GM12878 (cell line): ENCODE data around the gene EXOC4. TPM values are rescaled to one million over a fixed set of nuclear protein-coding genes. Genes with fewer than 3 reads are reported as not detected.

Experiments
- ATAC-seq: fragments of 200-7000 bp; cut with Tn5 transposase; 3 replicates; pipeline ENCODE4 v1.9.1; 2020; ENCODE audit warnings: mild to moderate bottlenecking, moderate library complexity
- BruUV-seq: library from RNA; stranded (reverse); fragments of 400-500 nt; replicated peaks from 2 replicates; lab custom pipeline; 2021; lab: Mats Ljungman, UMichigan
- CTCF ChIA-PET: fragments of 300-600 bp; sonication (Branson Sonifier 250); formaldehyde crosslinking; extraction: SDS; loops from one replicate; lab custom pipeline; 2021; ENCODE audit warnings: inconsistent platforms; lab: Yijun Ruan, JAX
- POLR2A ChIA-PET: fragments of 350-600 bp; formaldehyde crosslinking; extraction: SDS; loops from one replicate; lab custom pipeline; 2021; ENCODE audit warnings: inconsistent platforms; lab: Charles Lee
- RAD21 ChIA-PET: fragments of 300-600 bp; sonication (Branson Sonifier 250); formaldehyde crosslinking; loops from one replicate; lab custom pipeline; 2023; ENCODE audit warnings: antibody characterized with exemption; ENCODE audit not compliant: unreplicated experiment; lab: Charles Lee
- SMC1A ChIA-PET: fragments of 300-600 bp; sonication (Branson Sonifier 250); formaldehyde crosslinking; loops from one replicate; lab custom pipeline; 2023; ENCODE audit not compliant: unreplicated experiment, uncharacterized antibody; lab: Charles Lee
- DNase-seq: peaks from one replicate; pipeline ENCODE4 v3.0.0-alpha.2; 2011; ENCODE audit warnings: low read depth, low spot score
- FAIRE-seq: peaks from 3 replicates; lab custom pipeline; 2011; peaks lifted over from hg19 to GRCh38; lab: Jason Lieb, UNC
- H2AFZ ChIP-seq: 2 replicates; pipeline ENCODE4 v1.6.0; 2011; ENCODE audit warnings: low read depth, low read length, control low read depth; ENCODE audit not compliant: control insufficient read depth
- H3K27ac ChIP-seq: 2 replicates; pipeline ENCODE4 v1.5.1; 2011; ENCODE audit warnings: control low read depth; ENCODE audit not compliant: control insufficient read depth, insufficient read depth
- H3K27me3 ChIP-seq, 2 experiments: replicated peaks in 1 of 2; 2 replicates each; pipeline versions ENCODE4 v1.6.0 to v1.6.1; 2011; ENCODE audit warnings: low read length in 1 of 2; ENCODE audit not compliant: control insufficient read depth in 2 of 2, insufficient read depth in 2 of 2
- H3K36me3 ChIP-seq, 2 experiments: 2 replicates each; pipeline ENCODE4 v1.5.1; 2011; ENCODE audit warnings: low read length in 1 of 2; ENCODE audit not compliant: control insufficient read depth in 2 of 2, insufficient read depth in 2 of 2
- H3K4me1 ChIP-seq: 2 replicates; pipeline ENCODE4 v1.6.1; 2011; ENCODE audit warnings: mild to moderate bottlenecking, low read length, moderate library complexity, mixed read lengths; ENCODE audit not compliant: control insufficient read depth, insufficient read depth
- H3K4me2 ChIP-seq: 2 replicates; pipeline ENCODE4 v1.6.0; 2011; ENCODE audit warnings: control low read depth; ENCODE audit not compliant: control insufficient read depth, insufficient read depth
- H3K4me3 ChIP-seq: fragments of 200-600 bp; sonication (generic); 2 replicates; pipeline ENCODE4 v1.5.1; 2016
- H3K79me2 ChIP-seq: 2 replicates; pipeline ENCODE4 v1.6.0; 2011; ENCODE audit warnings: low read length; ENCODE audit not compliant: control insufficient read depth, insufficient read depth
- H3K9ac ChIP-seq: 2 replicates; pipeline ENCODE4 v1.8.0; 2011; ENCODE audit warnings: low read length, control low read depth, mixed read lengths; ENCODE audit not compliant: control insufficient read depth, insufficient read depth
- H3K9me3 ChIP-seq: replicated peaks from 3 replicates; pipeline ENCODE4 v1.5.1; 2011; ENCODE audit warnings: mild to moderate bottlenecking, low read length; ENCODE audit not compliant: control insufficient read depth, insufficient read depth
- H4K20me1 ChIP-seq: 2 replicates; pipeline ENCODE4 v1.6.0; 2011; ENCODE audit not compliant: control insufficient read depth, insufficient read depth
- MYC ChIP-seq: IDR thresholded peaks from 2 replicates; pipeline ENCODE4 v1.6.1; 2011; ENCODE audit warnings: mild to moderate bottlenecking, low read length, moderate library complexity, inconsistent platforms; ENCODE audit not compliant: insufficient read depth, insufficient replicate concordance, insufficient read length, severe bottlenecking
- WGBS: methylation state at CpG from one replicate; pipeline ENCODE4 v1.1.6; 2016; ENCODE audit warnings: low lambda C conversion rate; ENCODE audit not compliant: insufficient replicate concordance, insufficient coverage; ENCODE audit errors: missing lambda C conversion rate; 5-methylcytosine and 5-hydroxymethylcytosine counted together
- in situ Hi-C: fragments of 300-500 bp; cut with MboI; formaldehyde crosslinking; loops from 9 replicates; pipeline ENCODE4 v1.14.3; 2018; ENCODE audit warnings: mixed read lengths
- intact Hi-C: fragments of 100-400 bp; cut with micrococcal nuclease; formaldehyde crosslinking; loops from one replicate; pipeline ENCODE4 v1.14.2; 2022; ENCODE audit not compliant: unreplicated experiment
- polyA plus RNA-seq, 11 experiments: library from polyadenylated mRNA; depleted of rRNA in 4 of 11; unstranded in 6 of 11; stranded (reverse) in 5 of 11; fragments of >200 nt; fragmentation: Nextera tagmentation in 4 of 11; fragmentation: Illumina TruSeq in 1 of 11; extraction: Ambion mirVana in 4 of 11; extraction: Trizol in 1 of 11; gene quantifications; 1 replicate in 1 of 11; 2 replicates in 10 of 11; pipeline versions ENCODE4 v1.2.1 to v1.2.3, GENCODE V29; 2011 to 2016; ENCODE audit warnings: inconsistent platforms in 2 of 11, missing spikeins in 2 of 11, low read depth in 1 of 11
- total RNA-seq, 4 experiments: library from RNA; depleted of rRNA in 3 of 4; stranded (reverse); fragments of >200 nt in 3 of 4; fragmentation: Illumina TruSeq in 1 of 4; extraction: Trizol in 1 of 4; gene quantifications; 2 replicates each; pipeline versions ENCODE4 v1.2.1 to v1.2.3, GENCODE V29; 2013 to 2021
- TF ChIP-seq, protein P1 (sequence below): fragments of 450-650 bp; formaldehyde crosslinking; IDR thresholded peaks from 2 replicates; pipeline ENCODE4 v1.4.0; 2020; ENCODE audit warnings: mild to moderate bottlenecking, moderate library complexity

Gene EXOC4
- total and polyA plus RNA-seq, 10 of the 15 experiments (the other 5 are each of a cell fraction or from before 2014, with no cell fraction given): 13.2 to 44.5 (median 29.6) TPM

- TF ChIP-seq, protein P1, sequence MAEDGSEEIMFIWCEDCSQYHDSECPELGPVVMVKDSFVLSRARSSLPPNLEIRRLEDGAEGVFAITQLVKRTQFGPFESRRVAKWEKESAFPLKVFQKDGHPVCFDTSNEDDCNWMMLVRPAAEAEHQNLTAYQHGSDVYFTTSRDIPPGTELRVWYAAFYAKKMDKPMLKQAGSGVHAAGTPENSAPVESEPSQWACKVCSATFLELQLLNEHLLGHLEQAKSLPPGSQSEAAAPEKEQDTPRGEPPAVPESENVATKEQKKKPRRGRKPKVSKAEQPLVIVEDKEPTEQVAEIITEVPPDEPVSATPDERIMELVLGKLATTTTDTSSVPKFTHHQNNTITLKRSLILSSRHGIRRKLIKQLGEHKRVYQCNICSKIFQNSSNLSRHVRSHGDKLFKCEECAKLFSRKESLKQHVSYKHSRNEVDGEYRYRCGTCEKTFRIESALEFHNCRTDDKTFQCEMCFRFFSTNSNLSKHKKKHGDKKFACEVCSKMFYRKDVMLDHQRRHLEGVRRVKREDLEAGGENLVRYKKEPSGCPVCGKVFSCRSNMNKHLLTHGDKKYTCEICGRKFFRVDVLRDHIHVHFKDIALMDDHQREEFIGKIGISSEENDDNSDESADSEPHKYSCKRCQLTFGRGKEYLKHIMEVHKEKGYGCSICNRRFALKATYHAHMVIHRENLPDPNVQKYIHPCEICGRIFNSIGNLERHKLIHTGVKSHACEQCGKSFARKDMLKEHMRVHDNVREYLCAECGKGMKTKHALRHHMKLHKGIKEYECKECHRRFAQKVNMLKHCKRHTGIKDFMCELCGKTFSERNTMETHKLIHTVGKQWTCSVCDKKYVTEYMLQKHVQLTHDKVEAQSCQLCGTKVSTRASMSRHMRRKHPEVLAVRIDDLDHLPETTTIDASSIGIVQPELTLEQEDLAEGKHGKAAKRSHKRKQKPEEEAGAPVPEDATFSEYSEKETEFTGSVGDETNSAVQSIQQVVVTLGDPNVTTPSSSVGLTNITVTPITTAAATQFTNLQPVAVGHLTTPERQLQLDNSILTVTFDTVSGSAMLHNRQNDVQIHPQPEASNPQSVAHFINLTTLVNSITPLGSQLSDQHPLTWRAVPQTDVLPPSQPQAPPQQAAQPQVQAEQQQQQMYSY (CRISPR knock-in tag): no peak
Observed at GRCh38 chr7:133593561-133593960, 340.7 kb downstream of the EXOC4 start (continued).

DNA sequence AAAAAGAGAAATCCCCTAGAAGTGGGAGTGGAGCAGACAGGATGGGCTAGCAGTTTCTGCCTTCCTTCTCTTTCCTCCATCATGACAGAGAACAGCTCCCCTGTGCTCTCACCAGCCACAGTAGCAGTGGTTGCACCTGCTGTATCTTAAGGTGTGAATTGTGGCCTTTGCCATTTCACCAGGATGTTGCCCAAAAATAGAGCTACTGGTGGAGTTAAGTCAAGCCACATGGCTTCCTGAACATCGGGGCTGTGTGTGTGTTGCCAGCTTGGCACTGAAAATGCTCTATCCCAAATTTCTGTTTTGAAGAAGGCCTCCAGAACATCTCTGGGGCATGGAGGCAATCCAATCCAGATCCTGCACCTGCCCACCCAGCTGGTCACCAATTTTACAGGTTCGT is 348.7 kb downstream of the EXOC4 start:
- H3K4me3 ChIP-seq: no peak overlapping the region
- CTCF ChIA-PET: no interaction called here
- intact Hi-C loops: no loop called here

More for the DNA sequence above, 348.7 kb downstream of the EXOC4 start:
- Histone ChIP-seq H3K4me2 (no peak overlapping the region), H4K20me1 (no peaks in the 10 kb centered on the region)
- POLR2A ChIA-PET: no interaction called here
- in situ Hi-C loops: no loop called here
- TF ChIP-seq MYC: no peak
- TF ChIP-seq, all 136 proteins: peak for 0
- FAIRE-seq (no peak), DNase-seq (no peak), ATAC-seq (no peak)
- no peak overlapping the region for H2AFZ ChIP-seq
- no peak overlapping the region for H3K27ac ChIP-seq
- RAD21 ChIA-PET: no interaction called here
- BruUV-seq: no TSS peak
- no peaks in the 10 kb centered on the region for H3K79me2 ChIP-seq
- WGBS: 50% methylated on average over 2 of the region's 2 CpGs
- no peaks in the 10 kb centered on the region for H3K27me3 ChIP-seq
- SMC1A ChIA-PET: no interaction called here
- H3K4me1 ChIP-seq: no peaks in the 10 kb centered on the region
- no peaks in the 10 kb centered on the region for H3K9me3 ChIP-seq
- H3K9ac ChIP-seq: no peak overlapping the region
- no peaks in the 10 kb centered on the region for H3K36me3 ChIP-seq
